Suprapubic skin (tissue), 4 donors: ENCODE data around the gene CPPED1.

Experiments
- EP300 ChIP-seq: sonication (generic); formaldehyde crosslinking; IDR thresholded peaks from one replicate; pipeline ENCODE4 v1.6.1; 2017; ENCODE audit warnings: antibody characterized with exemption
- POLR2AphosphoS5 ChIP-seq, 3 donors: sonication (generic); formaldehyde crosslinking; IDR thresholded peaks; one replicate each; pipeline ENCODE4 v1.6.1; 2017; ENCODE audit warnings: antibody characterized with exemption in 3 of 3
- TF ChIP-seq, protein P1 (sequence below), 2 donors: fragments of 200-600 bp in 1 of 2; fragments of 450-650 bp in 1 of 2; sonication (generic) in 1 of 2; IDR thresholded peaks; one replicate each; pipeline ENCODE4 v1.5.1; 2016 to 2019; ENCODE audit warnings: antibody characterized with exemption in 2 of 2, mild to moderate bottlenecking in 1 of 2, moderate library complexity in 1 of 2

DNA sequence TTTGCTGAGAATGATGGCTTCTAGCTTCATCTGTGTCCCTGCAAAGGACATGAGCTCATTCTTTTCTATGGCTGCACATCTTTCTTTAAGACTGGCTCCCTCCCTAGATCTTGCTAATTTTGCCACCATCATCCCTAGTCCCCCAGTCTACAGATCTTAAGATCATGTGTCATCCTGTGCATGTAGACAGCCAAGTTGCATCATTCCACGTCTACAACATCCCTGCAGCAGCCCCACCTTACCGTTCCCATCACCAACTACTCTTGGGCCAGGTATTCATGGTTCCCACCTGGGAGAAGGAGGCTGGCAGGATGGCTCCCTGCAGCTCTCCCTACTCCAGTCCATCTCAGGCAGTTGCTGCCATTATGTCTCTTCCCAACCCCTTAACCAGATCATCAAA is 12.3 kb downstream of the CPPED1 start:
- TF ChIP-seq, protein P1, sequence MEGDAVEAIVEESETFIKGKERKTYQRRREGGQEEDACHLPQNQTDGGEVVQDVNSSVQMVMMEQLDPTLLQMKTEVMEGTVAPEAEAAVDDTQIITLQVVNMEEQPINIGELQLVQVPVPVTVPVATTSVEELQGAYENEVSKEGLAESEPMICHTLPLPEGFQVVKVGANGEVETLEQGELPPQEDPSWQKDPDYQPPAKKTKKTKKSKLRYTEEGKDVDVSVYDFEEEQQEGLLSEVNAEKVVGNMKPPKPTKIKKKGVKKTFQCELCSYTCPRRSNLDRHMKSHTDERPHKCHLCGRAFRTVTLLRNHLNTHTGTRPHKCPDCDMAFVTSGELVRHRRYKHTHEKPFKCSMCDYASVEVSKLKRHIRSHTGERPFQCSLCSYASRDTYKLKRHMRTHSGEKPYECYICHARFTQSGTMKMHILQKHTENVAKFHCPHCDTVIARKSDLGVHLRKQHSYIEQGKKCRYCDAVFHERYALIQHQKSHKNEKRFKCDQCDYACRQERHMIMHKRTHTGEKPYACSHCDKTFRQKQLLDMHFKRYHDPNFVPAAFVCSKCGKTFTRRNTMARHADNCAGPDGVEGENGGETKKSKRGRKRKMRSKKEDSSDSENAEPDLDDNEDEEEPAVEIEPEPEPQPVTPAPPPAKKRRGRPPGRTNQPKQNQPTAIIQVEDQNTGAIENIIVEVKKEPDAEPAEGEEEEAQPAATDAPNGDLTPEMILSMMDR (IDR thresholded peaks at IDR 0.05), result no peak
- TF ChIP-seq POLR2AphosphoS5 (IDR thresholded peaks at IDR 0.05) (no peak), EP300 (no peak)
